Colonic mucosa (tissue), 4 donors: Measurements from ENCODE around the gene DUSP11. TPM values are rescaled to one million over a fixed set of nuclear protein-coding genes. Genes with fewer than 3 reads are reported as not detected.
"Not testable (repeated sequence)": the region's sequence is repeated elsewhere in the genome, so short reads cannot be mapped to it uniquely, and the experiment has no call there.

Source experiments
- DNase-seq: peaks from one replicate; pipeline ENCODE4 v3.0.0-alpha.2; 2020
- H3K27ac ChIP-seq: fragments of 200-600 bp; one replicate; pipeline ENCODE4 v1.8.0; 2021
- H3K27me3 ChIP-seq: fragments of 200-600 bp; one replicate; pipeline ENCODE4 v1.8.0; 2021
- H3K36me3 ChIP-seq: fragments of 200-600 bp; one replicate; pipeline ENCODE4 v1.8.0; 2021
- H3K4me1 ChIP-seq: fragments of 200-600 bp; one replicate; pipeline ENCODE4 v1.8.0; 2021; ENCODE audit warnings: mild to moderate bottlenecking
- H3K4me3 ChIP-seq: fragments of 200-600 bp; one replicate; pipeline ENCODE4 v1.8.0; 2021
- H3K9ac ChIP-seq, 2 donors: one replicate each; pipeline ENCODE4 v1.7.0; 2013; ENCODE audit warnings: control low read depth in 2 of 2, low read depth in 2 of 2, low read length in 2 of 2
- H3K9me3 ChIP-seq: fragments of 200-600 bp; one replicate; pipeline ENCODE4 v1.8.0; 2021
- CTCF ChIP-seq: fragments of 200-600 bp; IDR thresholded peaks from one replicate; pipeline ENCODE4 v1.8.0; 2022; ENCODE audit warnings: antibody characterized with exemption, mild to moderate bottlenecking
- intact Hi-C: fragments of 100-400 bp; cut with DNase I; formaldehyde crosslinking; loops from one replicate; pipeline ENCODE4 v1.14.1; 2022
- total RNA-seq, 2 donors: library from RNA; stranded (reverse); fragmentation: NEBNext Ultra II Directional in 1 of 2; extraction: Animal tissue kit (Norgen Biotek cat#: 25700) in 1 of 2; gene quantifications; one replicate each; pipeline ENCODE4 v1.2.1, GENCODE V29; 2021
- donor health status: healthy.
- donor health status: DM: no; HTN: no; CAD: no.
- donor health status: DM: no; HTN: no; CAD: no.

DUSP11 gene
- total RNA-seq, 2 donors from 2014 or later, result 19.1 to 19.2 TPM

- no peak for TF ChIP-seq CTCF
- H3K9me3 ChIP-seq, result no peaks in the 10 kb centered on the region
- intact Hi-C loops, result loop anchor here (10.0 kb wide), 6 partner anchors 103 to 513 kb away; partner anchors contain the start of genes BOLA3, DGUOK and TET3
Observed at GRCh38 chr2:73821669-73822068, 41.8 kb upstream of the DUSP11 start.

GRCh38 chr2:73821227-73821626 is 41.3 kb upstream of the DUSP11 start:
- Histone ChIP-seq H3K27me3 (no peaks in the 10 kb centered on the region), H3K4me3 (no peak overlapping the region), H3K36me3 (no peaks in the 10 kb centered on the region), H3K9me3 (no peaks in the 10 kb centered on the region), H3K9ac (no peak overlapping the region), H3K4me1 (no peaks in the 10 kb centered on the region), H3K27ac (no peak overlapping the region)
- intact Hi-C loops, result loop anchor here (10.0 kb wide), 6 partner anchors 104 to 514 kb away; partner anchors contain the start of genes BOLA3, DGUOK and TET3
- no peak for TF ChIP-seq CTCF
- DNase-seq, result no peak

More at GRCh38 chr2:73821669-73822068, 41.8 kb upstream of the DUSP11 start:
- Histone ChIP-seq H3K27ac (no peak overlapping the region), H3K4me1 (no peaks in the 10 kb centered on the region), H3K36me3 (no peaks in the 10 kb centered on the region), H3K9ac (no peak overlapping the region), H3K4me3 (no peak overlapping the region), H3K27me3 (no peaks in the 10 kb centered on the region)
- DNase-seq, result no peak

- H3K4me3 ChIP-seq, result no peak overlapping the region
Observed at GRCh38 chr2:73818296-73818695, 38.4 kb upstream of the DUSP11 start.

GRCh38 chr2:73812635-73813034 is 32.7 kb upstream of the DUSP11 start:
- Histone ChIP-seq H3K9me3 (no peaks in the 10 kb centered on the region), H3K27me3 (no peaks in the 10 kb centered on the region), H3K36me3 (no peaks in the 10 kb centered on the region), H3K4me3 (no peak overlapping the region), H3K9ac (no peak overlapping the region), H3K27ac (no peak overlapping the region), H3K4me1 (no peaks in the 10 kb centered on the region)
- DNase-seq, result no peak
- no peak for TF ChIP-seq CTCF
- intact Hi-C loops, result no loop called here

More at GRCh38 chr2:73818296-73818695, 38.4 kb upstream of the DUSP11 start:
- intact Hi-C loops, result no loop called here
- no peak overlapping the region for H3K27ac ChIP-seq
- no peak for TF ChIP-seq CTCF
- DNase-seq, result no peak
- no peaks in the 10 kb centered on the region for H3K9me3 ChIP-seq
- H3K27me3 ChIP-seq, result no peaks in the 10 kb centered on the region
- no peaks in the 10 kb centered on the region for H3K4me1 ChIP-seq
- no peak overlapping the region for H3K9ac ChIP-seq
- no peaks in the 10 kb centered on the region for H3K36me3 ChIP-seq

- no peak for DNase-seq
- Histone ChIP-seq H3K27ac (no peak overlapping the region), H3K36me3 (no peaks in the 10 kb centered on the region), H3K9me3 (no peaks in the 10 kb centered on the region), H3K4me3 (no peak overlapping the region), H3K4me1 (no peaks in the 10 kb centered on the region), H3K27me3 (no peaks in the 10 kb centered on the region), H3K9ac (no peak overlapping the region)
- intact Hi-C loops, result no loop called here
- no peak for TF ChIP-seq CTCF
Observed at GRCh38 chr2:73811878-73812277, 32.0 kb upstream of the DUSP11 start.

GRCh38 chr2:73783883-73784282 is 4.0 kb upstream of the DUSP11 start, which contains the start of gene C2orf78:
Gene C2orf78 (plus strand): TSS chr2:73784183. CDS start chr2:73784310, 127 bp downstream.
- H3K9me3 ChIP-seq, H3K9ac ChIP-seq, DNase-seq, H3K4me3 ChIP-seq, H3K27ac ChIP-seq, intact Hi-C loops, H3K4me1 ChIP-seq, H3K36me3 ChIP-seq, H3K27me3 ChIP-seq: not testable (repeated sequence)

GRCh38 chr2:73783402-73783801 is 3.5 kb upstream of the DUSP11 start:
- intact Hi-C loops, result not testable (repeated sequence)

More at GRCh38 chr2:73783402-73783801, 3.5 kb upstream of the DUSP11 start:
- H3K27me3 ChIP-seq, H3K4me1 ChIP-seq, H3K9me3 ChIP-seq, H3K9ac ChIP-seq, DNase-seq, H3K36me3 ChIP-seq, H3K4me3 ChIP-seq, H3K27ac ChIP-seq: not testable (repeated sequence)
